ENCODE data around the gene ELOVL1.
"Not testable (repeated sequence)": the region's sequence is repeated elsewhere in the genome, so short reads cannot be mapped to it uniquely, and the experiment has no call there.

ELOVL1 gene

DNA sequence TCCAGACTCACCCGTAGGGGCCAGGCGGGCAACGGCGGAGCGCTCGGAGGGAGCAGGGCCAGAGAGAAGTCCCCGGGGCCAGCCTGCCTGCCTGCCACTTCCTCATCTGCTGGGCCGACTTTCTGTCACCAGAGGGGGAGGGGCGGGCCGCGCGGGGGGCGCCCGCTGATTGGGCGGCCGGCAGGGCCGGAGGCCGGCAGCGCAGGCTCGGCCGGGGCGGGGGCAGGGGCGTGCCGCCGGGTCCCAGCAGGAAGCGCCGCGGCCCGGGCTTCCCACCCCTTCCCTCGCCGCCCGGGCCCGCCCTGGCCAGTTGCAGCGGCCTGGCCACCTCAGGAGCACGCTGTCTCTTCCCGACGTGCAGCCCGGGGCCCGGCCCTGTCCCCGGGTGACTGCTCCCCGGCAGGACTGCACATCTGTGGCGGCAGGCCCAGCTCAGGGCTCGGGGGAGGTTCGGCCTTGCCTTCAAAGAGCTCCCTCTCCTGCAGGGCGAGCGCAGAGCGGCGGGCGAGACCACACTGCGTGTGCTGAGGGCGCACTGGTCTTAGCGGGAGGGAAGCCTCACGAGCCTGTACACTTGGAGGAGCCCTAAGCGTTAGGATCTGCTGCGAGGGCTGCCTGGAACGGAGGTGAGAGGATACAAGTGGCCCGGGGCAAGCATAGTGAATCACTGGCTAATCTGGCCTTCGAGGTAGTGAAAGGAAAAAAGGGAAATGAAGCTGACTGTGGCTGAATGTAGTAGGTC, at the start of gene ELOVL1:
TSS of gene ELOVL1 (minus strand) at position 108 of the 742 bp plus-strand sequence. CDS start 2,402 bp downstream, outside the sequence.
- peak; percentile 75 for DNase-seq (ENCODE audit: low read depth)

DNA sequence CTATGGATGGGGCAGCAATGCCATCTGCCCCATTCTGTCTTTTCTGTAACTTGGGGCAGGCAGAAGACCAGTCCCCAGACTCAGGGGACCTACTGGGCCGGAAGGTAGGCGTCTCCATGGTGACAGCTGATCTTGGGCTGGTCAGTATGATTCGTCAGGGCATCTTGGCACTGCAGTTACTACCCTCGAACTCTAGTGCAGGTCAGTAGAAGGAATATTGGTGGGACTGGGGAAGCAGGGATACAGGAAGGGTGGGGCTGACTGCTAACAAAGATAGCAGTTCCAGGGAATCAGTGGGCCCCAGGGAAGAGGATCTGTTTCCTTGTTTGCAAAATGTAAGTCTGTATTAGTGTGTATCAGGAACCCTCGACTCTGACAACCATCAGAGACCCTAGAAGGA, 48.1 kb upstream of the ELOVL1 start:
- no peak for DNase-seq (ENCODE audit: low read depth)

DNA sequence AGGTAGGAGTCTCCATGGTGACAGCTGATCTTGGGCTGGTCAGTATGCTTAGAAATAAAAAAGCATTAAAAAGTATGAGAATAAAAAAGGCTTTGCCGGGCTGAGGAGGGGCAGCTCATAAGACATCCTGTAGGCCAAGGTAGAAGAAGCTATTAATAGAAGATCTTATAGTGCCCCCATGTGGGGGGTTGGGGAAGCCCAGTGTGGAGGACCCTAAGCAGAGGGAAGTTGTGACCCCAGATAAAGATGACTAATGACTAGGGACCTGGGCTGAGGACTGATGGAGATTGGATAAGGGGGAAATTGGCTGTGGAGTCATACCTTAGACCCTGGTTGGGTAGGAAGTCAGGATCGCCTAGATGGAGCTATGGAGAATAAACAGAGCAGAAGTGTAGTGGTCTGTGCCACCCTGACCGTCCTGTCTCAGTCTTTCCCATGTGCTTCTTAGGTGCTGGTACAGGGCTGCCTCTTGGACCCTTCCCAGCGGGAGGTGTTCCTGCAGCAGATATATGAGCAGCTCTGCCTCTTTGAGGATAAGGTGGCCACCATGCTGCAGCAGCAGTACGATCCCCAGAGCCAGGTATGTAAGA, 46.9 kb upstream of the ELOVL1 start:
- DNase-seq (ENCODE audit: low read depth), result peak; percentile 21

- DNase-seq (ENCODE audit: low read depth), result not testable (repeated sequence)
Measured at GRCh38 chr1:43413426-43413825, 45.6 kb upstream of the ELOVL1 start.

GRCh38 chr1:43410571-43410970, 42.8 kb upstream of the ELOVL1 start:
- no peak for DNase-seq (ENCODE audit: low read depth)

GRCh38 chr1:43405876-43406234, 38.0 kb upstream of the ELOVL1 start:
- no peak for DNase-seq (ENCODE audit: low read depth)

DNA sequence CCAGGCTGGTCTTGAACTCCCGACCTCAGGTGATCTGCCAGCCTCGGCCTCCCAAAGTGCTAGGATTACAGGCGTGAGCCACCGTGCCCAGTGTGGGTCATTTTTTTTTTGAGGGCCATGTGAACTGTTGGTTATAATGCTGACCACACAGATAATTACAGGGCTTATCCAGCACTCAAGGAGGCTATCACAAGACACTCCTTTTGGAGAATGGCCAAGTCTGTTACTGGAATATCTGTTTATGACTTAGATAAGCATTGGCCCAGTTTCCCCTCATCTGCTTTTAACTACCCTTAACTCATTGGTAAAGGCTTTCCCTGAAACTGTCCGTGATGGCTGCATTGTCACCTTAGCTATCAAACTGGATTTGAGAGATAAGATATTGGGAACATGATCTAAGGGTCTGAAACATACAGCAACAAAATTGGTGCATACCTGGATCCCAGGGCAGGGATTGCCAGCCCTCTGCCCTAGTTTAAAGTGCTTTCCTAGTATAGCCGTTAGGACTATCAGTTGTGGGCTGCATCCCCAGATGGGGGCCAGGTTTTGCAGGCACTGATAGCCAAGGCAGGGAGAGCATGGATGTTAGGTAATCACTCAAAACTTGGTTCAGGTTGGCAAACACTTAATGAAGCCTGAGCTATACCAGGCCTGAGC, 37.5 kb upstream of the ELOVL1 start:
- no peak for DNase-seq (ENCODE audit: low read depth)

DNA sequence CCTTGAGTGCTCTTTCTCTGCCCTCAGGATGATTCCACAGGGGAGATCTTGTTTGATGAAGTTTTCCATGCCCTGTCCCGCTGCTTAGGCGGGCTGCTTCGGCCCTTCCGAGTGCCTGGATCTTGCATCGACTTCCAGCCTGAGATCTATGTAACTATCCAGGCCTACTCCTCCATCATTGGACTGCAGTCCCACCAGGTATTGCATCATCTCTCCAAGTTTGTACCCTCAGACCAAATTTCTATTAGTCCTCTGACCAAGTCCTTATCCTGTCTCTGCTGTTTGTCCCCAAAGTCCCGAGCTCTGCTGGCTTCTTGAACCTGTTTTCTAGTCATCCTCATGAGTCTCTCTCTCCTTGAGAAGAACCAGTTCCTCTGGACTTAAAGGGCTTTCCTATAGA, 36.5 kb upstream of the ELOVL1 start:
- DNase-seq (ENCODE audit: low read depth), result no peak

DNA sequence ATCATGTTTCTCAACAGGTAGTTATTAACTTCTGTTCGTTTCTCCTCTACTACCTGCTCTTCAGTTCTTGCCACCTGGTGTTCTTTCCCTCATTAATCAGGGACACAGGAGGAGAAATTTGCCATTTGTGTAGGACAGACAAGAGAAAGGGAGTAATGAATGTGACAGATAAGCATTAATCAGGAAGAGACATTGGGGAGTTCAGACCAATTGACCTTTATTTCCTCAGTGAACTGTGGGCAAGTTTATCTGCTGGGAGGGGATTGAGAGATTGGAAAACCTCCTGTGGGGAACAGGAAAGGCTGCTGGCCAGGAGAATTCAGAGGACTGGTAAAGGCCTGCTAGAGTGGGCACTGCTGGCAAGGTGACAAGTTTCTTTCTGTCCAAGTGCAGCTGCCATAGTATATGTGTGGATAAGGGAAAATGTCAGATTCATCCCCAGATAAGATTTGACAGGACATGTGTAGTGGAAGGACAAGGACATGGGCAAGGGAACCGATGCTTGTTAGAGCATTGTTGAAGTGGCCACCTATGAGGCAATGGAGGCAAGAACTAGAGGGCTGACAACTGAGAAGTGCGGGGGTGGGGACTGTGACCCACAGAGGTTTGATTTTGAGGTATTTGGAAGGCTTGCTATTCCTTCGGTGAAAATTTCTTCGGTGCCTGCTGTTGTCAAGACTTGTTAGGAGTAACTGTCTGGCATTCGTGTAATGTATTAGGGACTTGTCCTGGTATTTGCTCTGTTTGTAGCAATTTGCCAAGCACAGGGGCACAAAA, 34.5 kb upstream of the ELOVL1 start:
- no peak for DNase-seq (ENCODE audit: low read depth)

- DNase-seq (ENCODE audit: low read depth), result not testable (repeated sequence)
Measured at GRCh38 chr1:43400441-43400840, 32.6 kb upstream of the ELOVL1 start.

DNA sequence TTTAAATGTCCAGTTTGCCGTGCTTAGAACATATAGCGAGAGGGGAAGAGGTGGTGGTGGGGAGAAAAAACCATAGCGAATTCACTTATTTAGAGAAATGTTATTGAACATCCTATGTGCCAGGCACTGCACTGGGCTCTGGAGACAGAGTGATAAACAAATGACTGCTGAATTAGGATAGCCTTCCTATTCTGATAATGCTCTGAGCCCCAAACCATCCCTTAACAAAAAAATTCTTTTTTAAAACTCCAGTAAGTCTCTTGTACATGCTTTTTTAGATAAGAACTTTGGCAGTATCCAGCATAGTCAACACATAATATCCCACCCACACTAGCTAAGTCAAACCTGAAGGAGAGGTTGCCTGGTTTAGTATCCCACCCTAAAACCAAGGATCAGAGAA, 30.4 kb upstream of the ELOVL1 start:
- no peak for DNase-seq (ENCODE audit: low read depth)

DNA sequence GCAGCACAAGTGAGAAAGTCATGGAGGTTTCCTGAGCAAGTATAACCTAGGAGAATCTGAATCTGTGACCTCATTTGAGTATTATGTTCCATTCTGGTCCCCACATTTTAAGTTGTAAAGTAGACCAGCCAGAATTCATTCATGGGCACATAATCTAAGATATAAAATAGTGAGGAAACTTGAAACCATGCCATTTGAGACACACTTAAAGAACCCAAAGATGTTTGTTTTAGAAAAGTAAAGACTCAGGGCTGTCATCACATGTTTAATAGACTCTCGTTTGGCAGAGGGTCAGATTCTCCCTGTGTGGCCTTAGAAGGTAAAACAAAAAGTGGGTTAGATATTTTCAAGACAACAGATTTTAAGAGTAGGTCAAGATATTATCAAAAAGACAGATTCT, 28.2 kb upstream of the ELOVL1 start:
- DNase-seq (ENCODE audit: low read depth), result no peak

DNA sequence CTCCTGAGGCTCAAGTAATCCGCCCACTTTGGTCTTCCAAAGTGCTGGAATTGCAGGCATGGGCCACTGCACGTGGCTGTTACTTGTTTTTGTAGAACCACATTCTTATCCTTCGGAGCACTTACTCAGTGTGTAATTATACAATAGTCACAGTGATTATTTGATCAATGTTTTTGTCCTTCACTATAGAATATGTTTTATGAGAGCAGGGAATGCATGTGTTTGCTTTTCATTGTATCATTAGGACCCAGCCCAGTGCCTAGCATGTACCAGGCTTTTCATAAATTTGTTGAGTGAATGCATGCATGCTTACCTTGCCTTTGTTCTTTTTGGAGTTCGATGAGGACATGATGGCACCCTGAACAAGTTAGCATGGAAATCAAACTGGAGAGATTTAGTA, 27.7 kb upstream of the ELOVL1 start:
- no peak for DNase-seq (ENCODE audit: low read depth)

GRCh38 chr1:43392702-43393101, 24.9 kb upstream of the ELOVL1 start:
- no peak for DNase-seq (ENCODE audit: low read depth)

- DNase-seq (ENCODE audit: low read depth), result peak; percentile 89
Measured at GRCh38 chr1:43389326-43390313, 21.8 kb upstream of the ELOVL1 start, which contains the start of the genes MED8 and SZT2. TSS of gene MED8 (minus strand) at chr1:43389800. CDS start at chr1:43389764, 36 bp downstream. TSS of gene SZT2 (plus strand) at chr1:43389899. CDS start at chr1:43389969, 70 bp downstream.

DNA sequence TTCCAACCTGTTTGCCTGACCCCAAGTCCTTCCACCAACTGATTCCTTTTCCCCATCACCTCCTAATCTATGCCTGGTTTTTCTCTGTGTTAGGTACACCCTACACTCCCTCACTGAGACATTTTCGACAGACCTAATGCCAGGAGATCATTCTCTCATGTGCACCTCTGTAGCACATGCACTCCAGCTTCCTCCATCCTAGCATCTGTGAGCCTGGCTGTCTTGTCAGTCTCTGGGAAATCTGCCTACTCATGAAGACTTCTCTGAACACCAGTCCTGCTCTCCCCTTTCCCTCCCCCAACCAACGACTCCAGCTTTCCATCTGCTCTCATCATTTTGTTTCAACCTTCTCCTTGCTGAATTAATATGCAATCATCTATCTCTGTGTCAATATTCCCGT, 20.8 kb upstream of the ELOVL1 start:
- no peak for DNase-seq (ENCODE audit: low read depth)

GRCh38 chr1:43387976-43388599, 20.3 kb upstream of the ELOVL1 start:
- DNase-seq (ENCODE audit: low read depth), result no peak

DNA sequence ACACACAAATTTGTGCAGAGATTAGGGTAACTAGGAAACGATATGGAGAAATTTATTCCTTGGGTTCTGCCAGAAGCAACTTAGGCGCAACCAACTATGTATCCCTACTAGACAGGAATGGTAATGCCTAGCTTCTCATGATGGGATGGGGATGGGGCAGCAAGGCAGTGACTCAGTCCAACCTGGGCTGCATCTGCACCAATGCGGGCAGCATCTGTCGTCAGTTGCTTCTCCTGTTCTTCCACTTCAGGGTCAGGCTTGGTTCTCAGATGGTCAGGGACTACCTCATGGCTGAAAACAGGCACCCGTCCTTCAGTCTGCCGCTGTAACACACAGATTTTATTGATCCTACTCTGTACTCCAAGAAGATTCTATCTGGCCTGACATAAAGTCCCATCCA, 18.9 kb upstream of the ELOVL1 start:
- no peak for DNase-seq (ENCODE audit: low read depth)

- no peak for DNase-seq (ENCODE audit: low read depth)
Measured at GRCh38 chr1:43383449-43383848, 15.6 kb upstream of the ELOVL1 start.

DNA sequence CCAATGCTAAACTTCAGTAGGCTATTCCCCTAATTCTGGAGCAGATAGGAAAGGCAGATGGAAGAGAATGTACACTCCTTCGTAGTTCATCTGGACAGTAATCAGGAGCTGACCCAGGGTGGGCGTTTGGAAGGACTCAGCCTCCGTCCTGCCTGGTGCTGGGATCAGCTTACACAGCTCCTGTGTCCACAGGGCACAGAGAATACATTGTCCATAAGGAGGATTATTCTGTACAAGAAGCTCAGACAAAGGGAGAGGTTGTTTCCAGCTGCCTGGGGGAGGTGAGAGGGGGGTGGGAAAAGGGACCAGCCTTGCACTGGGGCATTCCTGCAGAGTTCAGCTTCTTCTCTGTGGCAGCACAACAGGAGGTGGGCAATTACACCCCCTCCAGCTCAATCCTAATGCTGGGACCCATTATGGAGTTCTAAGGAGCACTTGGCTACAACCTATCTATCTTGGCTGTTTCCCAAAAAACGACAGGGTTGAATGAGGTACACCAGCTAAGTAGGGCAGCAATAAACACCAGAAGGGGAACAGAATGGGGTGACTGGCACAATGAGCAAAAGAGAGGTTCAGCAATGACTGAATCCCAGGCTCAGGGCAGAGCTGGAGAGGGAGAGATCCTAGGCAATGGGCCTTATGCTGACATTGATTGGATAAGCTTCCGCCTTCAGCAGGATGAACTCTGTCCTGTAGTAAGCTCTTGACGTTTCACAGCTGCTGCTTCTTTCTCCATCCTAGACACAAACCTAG, 14.4 kb upstream of the ELOVL1 start:
- DNase-seq (ENCODE audit: low read depth), result no peak

All from T-helper 22 cell (primary cell).